Measurements from ENCODE around the gene ANKFN1.

Gene ANKFN1, protein sequence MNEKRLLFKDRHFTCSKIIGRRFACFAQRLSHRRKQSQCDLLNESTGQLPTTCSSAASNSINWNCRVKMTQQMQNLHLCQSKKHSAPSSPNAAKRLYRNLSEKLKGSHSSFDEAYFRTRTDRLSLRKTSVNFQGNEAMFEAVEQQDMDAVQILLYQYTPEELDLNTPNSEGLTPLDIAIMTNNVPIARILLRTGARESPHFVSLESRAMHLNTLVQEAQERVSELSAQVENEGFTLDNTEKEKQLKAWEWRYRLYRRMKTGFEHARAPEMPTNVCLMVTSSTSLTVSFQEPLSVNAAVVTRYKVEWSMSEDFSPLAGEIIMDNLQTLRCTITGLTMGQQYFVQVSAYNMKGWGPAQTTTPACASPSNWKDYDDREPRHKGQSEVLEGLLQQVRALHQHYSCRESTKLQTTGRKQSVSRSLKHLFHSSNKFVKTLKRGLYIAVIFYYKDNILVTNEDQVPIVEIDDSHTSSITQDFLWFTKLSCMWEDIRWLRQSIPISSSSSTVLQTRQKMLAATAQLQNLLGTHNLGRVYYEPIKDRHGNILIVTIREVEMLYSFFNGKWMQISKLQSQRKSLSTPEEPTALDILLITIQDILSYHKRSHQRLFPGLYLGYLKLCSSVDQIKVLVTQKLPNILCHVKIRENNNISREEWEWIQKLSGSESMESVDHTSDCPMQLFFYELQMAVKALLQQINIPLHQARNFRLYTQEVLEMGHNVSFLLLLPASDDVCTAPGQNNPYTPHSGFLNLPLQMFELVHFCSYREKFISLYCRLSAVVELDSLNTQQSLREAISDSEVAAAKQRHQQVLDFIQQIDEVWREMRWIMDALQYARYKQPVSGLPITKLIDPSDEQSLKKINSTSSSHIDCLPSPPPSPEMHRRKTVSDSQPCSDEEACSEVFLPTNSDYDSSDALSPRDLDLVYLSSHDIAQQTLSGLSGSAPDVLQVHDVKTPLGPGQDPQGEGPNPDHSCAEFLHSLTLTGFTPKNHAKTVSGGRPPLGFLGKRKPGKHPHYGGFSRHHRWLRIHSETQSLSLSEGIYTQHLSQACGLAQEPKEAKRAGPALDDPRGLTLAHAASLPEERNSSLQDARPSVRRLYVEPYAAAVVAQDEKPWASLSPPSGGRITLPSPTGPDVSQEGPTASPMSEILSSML

DNA sequence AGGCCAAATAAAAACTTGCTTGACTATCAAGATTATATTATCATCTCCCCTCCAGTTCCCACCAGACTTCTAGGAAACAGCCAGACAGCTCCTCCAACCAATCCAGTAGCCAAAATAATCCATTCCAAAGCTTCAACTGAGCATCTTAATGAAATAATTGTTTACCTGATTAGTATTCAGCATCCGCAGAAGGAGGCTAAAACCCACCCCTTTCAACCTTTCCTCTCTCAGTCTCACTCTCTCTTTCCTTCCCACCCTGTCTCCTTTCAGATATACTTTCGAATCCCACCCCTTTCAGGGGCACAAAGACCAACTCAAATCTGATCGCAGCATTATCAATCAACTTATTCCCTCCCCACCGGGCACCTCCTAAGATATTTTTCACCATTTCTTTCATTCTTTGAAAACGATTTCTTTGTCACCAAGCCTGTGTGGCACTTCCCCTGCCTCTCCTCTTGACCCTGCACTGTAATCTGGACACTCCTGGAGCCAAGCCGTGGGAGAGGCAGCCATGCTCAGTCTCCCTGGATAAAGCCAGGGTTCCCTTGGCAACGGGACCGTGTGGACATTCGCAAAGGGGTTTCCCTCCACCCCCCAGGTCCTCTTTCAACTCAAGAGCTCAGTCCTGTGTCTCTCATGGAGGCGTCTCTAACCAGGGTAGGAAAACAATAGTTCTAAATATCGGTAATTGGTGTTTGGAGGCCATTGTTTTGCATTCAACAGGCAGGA lies at the start of gene ANKFN1:
Gene ANKFN1 (plus strand): TSS at position 602 of the 729 bp plus-strand sequence. CDS start 59,193 bp downstream, outside the sequence.
- no peak for DNase-seq (ENCODE audit: low read depth in 2 of 2)

DNA sequence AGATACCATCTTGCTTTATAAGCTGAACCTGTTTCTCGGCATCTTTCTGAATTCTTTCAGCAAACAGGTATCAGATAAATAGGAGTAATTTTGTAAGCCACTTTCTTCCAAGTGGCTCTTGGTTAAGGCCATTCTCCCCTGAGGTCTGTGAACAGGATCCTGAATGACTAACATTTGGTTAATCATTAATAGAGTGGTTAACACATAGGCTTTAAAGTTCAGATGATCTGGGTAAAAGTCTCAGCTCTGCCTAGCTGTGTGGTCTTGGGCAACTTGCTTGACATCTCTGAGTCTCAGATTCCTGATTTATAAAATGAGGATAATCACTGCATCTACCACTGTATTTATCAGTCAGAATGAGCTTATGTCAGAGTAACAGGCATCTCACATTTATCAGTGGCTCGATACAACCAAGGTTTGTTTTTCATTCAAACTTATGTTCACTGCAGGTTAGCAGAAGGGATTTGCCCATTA lies 44.4 kb upstream of the ANKFN1 start:
- no peak for DNase-seq (ENCODE audit: low read depth in 2 of 2)

DNA sequence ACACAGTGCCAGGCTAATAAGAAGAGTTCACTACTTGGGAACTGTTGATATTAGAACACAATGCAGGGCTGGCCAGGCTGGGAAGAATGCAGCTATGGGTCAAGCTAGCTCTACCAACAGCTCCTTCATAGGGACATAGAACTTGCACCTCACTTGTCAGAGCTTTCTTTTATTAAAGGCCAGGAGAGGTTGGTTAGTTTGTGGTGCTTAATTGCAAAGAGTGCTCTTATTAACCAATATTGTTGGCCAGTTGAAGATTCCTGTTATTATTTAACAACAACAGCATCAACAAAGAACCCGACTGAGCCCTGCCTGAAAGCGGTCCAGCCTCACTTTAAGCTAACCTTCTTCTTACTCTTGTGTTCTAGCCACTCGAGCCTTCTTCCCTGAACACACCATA lies 43.4 kb upstream of the ANKFN1 start:
- DNase-seq (ENCODE audit: low read depth in 2 of 2) = no peak

DNA sequence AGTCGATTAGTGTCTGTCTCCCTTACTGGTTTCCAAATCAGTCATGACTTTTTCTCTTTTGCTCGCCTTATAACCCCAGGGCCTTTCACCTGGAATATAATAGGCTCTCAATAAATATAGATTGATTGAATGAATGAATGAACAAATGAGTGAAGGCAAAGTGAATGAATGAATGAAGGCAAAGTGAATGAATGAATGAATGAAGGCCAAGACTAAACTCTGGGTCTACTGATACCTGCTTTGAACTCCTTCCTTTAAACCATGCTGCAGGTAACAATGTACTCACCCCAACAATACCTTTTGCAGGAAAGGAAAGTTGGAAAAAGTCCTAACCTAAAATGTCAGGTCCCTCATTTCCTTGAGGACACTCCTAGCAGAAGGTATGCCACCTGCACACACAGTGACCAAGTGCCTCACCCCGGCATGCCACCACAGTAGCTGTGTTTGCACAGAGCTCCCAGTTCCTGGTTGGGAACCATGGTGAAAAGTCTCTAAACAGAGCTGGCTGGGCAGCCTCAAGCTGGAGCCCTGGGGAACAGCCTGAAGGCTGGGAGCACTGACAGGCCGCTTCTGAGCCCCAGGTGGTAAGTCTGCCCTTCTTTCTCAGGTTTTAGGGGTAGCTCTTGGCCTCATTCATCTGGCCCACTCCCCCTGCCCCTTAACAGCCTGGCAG lies 42.7 kb upstream of the ANKFN1 start:
- DNase-seq (ENCODE audit: low read depth in 2 of 2) = no peak

DNA sequence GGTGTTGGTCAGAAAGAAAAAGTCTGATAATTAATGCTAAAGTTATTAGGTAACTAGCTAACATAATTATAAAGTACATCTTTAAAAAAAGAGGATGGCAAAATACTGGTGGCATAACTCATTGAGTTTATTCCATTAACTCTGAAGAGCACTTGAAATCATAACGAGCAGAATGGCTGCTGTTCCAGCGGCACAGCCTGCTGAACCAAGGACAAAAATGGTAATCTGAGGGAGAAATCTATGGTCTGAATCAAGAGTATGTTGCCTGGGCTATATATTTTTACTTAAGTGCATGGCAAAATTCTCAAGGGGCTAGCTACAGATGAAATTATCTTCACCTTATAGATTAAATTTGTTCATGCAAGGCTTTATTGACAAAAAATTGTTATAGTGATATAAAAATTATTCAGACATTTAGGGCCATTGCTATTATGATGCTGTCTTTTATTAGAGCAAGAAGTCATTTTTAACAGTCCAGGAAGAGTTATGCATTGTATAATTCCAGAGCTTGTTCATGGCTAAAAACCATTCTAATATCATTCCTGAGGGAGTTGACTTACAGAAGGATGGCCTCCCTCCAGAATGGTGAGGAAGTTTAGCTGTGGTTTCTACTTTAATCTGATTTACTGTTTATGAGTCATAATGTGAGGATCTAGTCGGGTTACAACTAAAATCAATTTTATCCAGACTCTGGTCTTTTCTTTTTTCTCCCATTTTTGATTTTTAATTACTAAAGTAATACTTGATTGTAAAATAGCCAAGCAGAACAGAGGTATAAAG lies 41.4 kb upstream of the ANKFN1 start:
- DNase-seq (ENCODE audit: low read depth in 2 of 2) = no peak

DNA sequence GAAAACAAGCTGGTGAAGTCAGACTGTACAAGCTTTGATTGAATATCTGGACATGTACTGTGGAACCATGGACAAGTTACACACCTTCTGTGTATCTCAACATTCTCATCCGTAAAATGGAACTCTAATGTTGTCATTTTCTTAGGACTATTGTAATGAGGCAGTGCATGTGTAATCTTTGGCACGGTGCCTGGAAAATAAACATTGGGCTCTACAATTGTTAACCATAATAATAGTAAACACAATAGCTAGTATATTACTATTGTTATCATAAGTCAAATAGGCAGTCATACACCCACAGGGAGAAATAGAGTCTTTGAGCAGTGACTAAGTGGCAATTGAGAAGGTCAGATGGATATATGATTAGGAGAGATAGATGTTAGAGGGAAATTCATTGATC lies 39.8 kb upstream of the ANKFN1 start:
- DNase-seq (ENCODE audit: low read depth in 2 of 2) = no peak

DNA sequence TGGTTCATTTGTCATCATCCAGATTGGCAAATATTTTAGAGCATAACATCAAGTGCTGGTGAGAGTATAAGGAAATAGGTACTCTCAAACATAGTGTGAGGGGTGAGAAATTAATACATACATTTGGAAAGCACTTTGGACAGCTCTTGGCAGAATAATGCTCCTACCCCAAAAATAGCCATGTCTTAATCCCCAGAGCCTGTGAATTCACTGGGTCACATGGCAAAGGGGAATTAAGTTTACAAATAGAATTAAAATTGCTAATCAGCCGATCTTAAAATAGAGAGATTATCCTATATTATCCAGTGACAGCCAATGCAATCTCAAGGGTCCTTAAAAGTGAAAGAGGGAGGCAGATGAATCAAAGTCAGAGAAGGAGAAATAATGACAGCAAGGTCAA lies 38.8 kb upstream of the ANKFN1 start:
- no peak for DNase-seq (ENCODE audit: low read depth in 2 of 2)

DNA sequence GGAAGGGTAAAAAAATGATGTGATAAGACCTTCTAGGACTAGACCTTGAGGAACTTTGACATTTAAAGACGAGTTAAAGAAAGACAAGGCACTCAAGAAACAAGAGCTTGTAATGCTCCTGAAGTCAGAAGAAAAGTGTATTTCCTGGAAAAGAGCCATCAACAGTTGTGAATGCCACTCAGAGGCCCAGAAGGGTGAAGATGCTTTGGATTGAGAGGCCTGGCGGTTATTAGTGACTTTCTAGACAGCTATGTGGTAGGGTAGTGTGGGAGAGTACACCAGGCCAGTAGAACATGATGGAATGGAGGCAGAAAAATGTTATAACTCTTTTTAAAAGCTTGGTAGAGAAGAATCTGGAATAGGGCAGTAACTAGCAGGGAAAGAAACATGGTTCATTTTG lies 34.1 kb upstream of the ANKFN1 start:
- no peak for DNase-seq (ENCODE audit: low read depth in 2 of 2)

DNA sequence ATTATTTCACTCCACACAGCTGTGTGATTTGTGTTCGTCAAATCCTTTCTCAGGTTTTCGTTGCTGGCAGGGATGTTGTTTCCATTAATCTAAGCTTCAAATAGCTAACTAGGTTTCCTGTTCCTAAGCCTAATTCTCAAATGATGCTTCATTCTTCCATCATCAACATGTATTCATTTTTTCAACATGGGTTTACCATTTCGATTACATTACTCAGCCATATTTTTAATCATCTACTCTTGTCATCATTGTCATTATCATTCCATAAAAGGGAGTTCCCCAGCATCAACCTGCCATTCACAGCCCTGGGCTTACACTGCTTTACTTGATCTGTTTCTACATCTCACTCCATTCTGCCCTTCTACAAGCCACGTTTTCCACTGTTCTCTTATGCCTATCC lies 33.3 kb upstream of the ANKFN1 start:
- DNase-seq (ENCODE audit: low read depth in 2 of 2) = no peak

DNA sequence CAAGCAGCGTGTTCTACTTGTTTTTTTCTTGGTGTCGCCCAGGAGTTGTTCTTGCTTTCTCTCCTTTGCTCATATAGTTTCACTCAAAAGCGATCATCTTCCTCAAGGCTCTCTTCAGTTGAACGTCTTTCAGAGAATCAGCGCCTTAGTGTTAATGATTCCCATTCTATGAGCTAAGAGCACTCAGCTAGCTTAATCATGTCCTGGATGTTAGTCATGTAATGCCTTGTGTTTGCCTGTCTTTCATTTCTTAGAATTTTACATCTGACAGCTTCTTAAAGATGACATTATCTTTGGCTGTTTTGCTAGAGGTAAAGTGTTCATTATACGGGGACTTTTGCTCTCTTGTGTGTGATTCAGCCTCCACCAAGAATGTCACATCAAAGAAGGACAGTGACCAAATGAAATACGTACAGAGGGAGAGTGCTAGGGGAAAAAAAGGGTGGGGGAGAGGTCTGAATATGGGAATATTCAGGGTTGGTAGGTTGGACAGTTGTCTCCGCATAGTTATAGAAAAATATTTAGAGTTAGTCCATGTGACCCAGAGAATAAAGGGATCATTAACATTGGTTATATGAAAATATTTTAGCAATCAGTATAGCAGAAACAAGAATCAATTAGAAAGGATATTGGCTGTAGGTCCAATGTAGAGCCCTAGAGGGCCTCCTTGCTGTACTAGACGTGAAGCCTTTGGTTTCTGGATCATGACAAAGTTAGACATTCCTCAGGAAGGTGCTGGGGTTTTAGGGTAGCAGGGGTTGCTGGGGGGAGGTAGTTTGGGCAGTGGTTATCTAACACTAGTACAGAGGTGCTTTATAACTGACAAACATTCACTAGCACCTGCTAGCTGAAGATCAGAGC lies 31.9 kb upstream of the ANKFN1 start:
- DNase-seq (ENCODE audit: low read depth in 2 of 2) = no peak

DNA sequence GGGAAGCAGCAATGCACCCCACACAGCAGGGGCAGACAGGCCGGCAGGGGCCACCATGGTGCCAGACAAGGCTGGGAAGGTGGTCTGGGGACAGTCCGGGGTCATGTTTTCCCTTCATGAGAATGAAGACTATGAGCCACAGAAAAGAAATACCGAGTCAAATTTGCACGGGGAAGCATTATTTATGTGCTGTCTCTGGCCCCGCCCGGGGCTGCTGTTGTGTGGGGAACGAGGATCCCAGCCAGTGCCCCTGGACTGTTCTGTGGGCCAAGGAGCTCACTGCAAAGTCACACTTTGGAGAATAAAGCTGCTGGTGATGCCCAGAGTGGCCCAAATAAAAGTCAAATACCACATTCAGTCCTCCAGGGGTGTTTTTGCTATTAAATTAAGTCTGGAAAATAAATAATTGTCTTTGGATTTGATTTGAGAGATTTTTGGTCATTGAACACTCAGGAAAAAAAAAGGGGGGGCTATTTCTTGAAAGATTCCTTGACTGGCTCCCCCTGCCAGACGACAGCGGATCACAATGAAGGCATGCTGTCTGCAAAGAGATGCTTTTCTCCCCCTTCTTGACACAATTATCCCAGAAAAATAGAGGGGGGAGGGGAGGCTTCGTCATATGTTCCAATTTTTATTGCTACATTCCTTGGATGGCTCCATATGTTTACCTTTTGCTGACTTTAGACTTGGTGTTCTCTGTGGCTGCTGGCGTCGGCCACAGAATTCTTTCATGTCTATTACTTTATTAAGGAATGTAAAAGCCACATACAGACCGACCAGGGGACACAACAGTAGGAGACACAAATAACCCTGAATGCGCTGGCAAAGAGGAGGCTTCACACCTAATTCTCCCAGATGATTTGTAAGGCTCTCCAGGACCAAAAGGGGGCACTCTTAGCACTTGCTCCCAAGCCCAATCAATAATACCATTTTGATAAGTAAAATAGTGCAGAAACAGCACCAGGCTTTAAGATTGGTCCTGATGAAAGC lies 27.1 kb upstream of the ANKFN1 start:
- DNase-seq (ENCODE audit: low read depth in 2 of 2) = no peak

DNA sequence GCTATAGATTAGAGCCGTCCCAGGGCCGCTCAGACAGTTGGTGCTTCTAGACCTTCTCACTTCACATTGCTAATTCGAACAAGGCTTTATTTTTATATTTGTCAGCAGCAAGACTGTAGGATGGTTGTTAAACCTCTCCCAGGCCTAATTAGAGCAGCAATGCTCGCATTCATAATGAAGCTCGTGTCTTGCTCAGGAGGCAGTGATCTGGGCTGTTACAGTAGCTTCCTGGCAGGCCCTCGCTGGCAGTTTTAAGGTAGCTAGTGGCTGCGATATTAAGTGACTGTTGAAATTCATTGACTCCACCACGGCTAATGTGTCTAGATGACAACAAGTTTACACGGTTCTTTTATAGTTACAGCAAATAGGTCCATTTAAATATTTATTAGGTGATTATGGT lies 23.2 kb upstream of the ANKFN1 start:
- DNase-seq (ENCODE audit: low read depth in 2 of 2) = no peak

DNA sequence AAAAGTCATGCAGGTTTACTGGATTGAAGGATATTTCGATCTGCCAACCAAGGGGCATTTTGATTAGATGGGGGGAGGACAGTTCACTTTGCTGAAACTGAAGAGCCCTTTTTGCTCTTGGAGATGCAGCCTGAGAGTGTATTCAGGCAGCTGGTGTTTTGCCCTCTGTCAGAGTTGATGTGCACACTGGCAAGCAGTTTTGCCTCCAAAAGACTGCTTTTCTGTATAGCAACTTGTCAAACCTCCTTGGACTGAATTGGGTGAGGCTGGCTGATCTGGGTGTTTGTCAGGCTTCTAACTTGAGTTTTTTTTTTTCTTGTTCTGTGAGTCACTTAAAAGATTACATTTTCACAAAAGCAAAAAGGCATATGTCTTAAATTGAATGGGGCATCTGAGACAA lies 22.6 kb upstream of the ANKFN1 start:
- DNase-seq (ENCODE audit: low read depth in 2 of 2) = no peak

DNA sequence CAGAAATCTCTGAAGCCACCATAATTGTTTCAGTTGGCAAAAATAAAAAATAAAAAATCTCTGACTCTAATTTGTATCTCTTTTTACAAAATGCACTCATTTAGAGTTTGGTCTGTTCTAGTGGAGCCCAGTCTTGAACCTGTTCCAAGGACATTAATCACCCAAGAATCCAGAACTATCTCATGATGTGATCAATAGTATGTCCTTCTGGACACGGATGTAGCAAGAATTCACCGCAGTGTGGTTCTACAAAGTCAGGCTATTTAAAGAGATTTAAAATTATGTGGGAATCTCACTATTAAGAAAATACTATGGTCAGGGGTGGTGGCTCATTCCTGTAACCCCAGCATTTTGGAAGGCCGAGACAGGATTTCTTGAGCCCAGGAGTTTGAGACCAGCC lies 21.8 kb upstream of the ANKFN1 start:
- DNase-seq (ENCODE audit: low read depth in 2 of 2) = no peak

DNA sequence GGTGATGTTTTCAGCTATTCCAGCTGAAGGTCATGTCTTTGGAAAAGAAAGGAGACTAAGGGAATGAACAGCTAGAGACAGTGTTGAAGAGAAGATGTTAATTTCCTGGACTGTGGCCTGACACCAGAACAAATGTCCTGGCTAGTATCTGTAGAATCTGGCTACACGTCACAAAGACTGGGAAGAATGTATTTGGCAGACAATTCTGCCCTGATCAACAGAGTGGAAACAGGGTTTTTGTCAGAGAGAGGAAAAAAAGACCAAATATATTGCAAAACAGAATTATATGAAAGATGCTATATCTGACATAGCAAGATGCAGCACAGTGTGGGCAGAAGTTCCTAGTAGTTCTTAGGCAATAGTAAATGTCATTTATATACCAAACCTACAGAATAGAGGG lies 17.0 kb upstream of the ANKFN1 start:
- no peak for DNase-seq (ENCODE audit: low read depth in 2 of 2)

DNA sequence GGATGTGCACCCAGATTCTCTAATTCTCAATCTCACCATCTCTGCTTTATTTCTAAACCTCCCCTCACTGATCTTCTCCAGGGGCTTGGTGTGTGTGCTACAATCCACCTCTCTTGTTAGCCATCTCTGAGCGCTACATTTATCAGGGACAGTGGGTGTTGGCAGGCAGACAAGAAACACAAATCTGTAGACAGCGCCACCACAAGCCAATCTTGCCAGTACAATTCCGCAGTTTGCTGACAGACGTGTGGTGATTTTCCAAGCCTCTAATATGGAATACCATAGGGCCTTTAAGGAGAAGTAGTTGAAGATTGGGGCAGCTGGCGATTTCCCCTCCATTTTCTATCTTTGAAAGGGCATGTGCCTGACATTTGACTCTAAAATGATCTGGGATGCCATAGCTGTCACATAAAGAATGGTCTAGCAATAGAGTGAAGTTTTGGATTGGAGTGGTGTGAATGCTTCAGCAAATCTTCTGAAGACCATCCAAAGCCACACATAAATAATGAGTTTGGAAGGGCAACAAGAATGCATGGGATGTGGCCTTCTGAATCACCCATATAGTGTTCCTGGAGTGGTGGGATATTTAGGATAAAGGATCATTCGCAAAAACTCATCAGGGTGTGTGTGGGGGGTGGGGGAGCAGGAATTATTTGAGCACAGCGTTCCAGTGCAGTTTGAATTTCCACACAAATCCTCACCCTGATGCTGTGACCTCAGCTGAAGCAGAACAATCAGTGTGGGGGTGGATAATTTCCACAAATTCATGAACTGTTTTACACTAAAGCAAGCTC lies 12.0 kb upstream of the ANKFN1 start:
- DNase-seq (ENCODE audit: low read depth in 2 of 2) = no peak

DNA sequence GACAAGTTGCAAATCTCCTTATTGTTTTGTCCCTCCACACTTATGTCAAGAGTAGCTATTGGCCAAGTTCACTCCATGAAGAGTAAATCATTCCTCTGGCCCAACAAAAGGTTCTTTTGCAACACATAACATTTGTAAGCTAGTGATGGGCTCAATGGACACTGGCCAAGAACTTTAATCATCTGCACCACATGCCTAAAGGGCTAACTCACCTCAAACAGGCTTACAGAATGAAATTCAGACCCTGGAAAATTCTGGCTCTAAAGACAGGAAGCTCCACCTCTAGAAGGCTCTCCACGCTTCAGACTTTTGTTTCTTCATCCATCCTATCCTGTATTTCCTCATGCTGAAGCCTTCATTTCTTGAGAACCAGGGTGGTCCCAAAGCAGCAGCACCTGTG lies 10.9 kb upstream of the ANKFN1 start:
- DNase-seq (ENCODE audit: low read depth in 2 of 2) = no peak
